ENCODE data around the gene LIMK2. TPM values are rescaled to one million over a fixed set of nuclear protein-coding genes. Genes with fewer than 3 reads are reported as not detected.

Gene LIMK2
- polyA plus RNA-seq, 1 donor from 2014 or later: 44.2 TPM

- H3K27me3 ChIP-seq (ENCODE audit: insufficient read depth, low read depth, low read length): no peaks in the 10 kb centered on the region
- no peaks in the 10 kb centered on the region for H3K9me3 ChIP-seq (ENCODE audit: low read length)
- H3K27ac ChIP-seq (ENCODE audit: low read length): no peak overlapping the region
- H3K4me2 ChIP-seq (ENCODE audit: low read length): no peak overlapping the region
- no peaks in the 10 kb centered on the region for H4K20me1 ChIP-seq (ENCODE audit: insufficient read depth)
- H3K36me3 ChIP-seq (ENCODE audit: insufficient read depth, low read length): peaks cover 8% of the 10 kb centered on the region
- H3K9ac ChIP-seq (ENCODE audit: low read length): no peak overlapping the region
- no peak overlapping the region for H3K4me3 ChIP-seq (ENCODE audit: low read length)
- no peaks in the 10 kb centered on the region for H3F3A ChIP-seq (ENCODE audit: insufficient read depth, low read length, poor library complexity, severe bottlenecking)
- no peaks in the 10 kb centered on the region for H3K79me2 ChIP-seq (replicated peaks; ENCODE audit: insufficient read depth, low read length)
- no peak for TF ChIP-seq EP300 (conservative IDR thresholded peaks at IDR 0.05; ENCODE audit: poor library complexity, severe bottlenecking)
- TF ChIP-seq SMC3 (conservative IDR thresholded peaks at IDR 0.05; ENCODE audit: poor library complexity): no peak
- TF ChIP-seq EZH2 (IDR thresholded peaks at IDR 0.05; ENCODE audit: borderline replicate concordance, insufficient read depth, low read length, poor library complexity, severe bottlenecking): no peak
- no peak for TF ChIP-seq RAD21 (conservative IDR thresholded peaks at IDR 0.05)
- TF ChIP-seq POLR2AphosphoS5 (IDR thresholded peaks at IDR 0.05): no peak
- no peak for TF ChIP-seq CTCF (IDR thresholded peaks at IDR 0.05; ENCODE audit: poor library complexity, severe bottlenecking)
- TF ChIP-seq TAF1 (IDR thresholded peaks at IDR 0.05; ENCODE audit: low read depth): no peak
- no peak for TF ChIP-seq REST (IDR thresholded peaks at IDR 0.05; ENCODE audit: borderline replicate concordance)
- TF ChIP-seq MXI1 (conservative IDR thresholded peaks at IDR 0.05; ENCODE audit: poor library complexity, severe bottlenecking): no peak
- H2AFZ ChIP-seq (ENCODE audit: low read depth, low read length): no peak overlapping the region
- no peaks in the 10 kb centered on the region for H3K9me2 ChIP-seq (ENCODE audit: insufficient read depth, low read length)
These were observed 48.4 kb downstream of the LIMK2 start for GRCh38 chr22:31260474-31260856.

GRCh38 chr22:31262312-31263133 lies 50.4 kb downstream of the LIMK2 start:
- TF ChIP-seq EZH2 (IDR thresholded peaks at IDR 0.05; ENCODE audit: borderline replicate concordance, insufficient read depth, low read length, poor library complexity, severe bottlenecking): no peak
- TF ChIP-seq EP300 (conservative IDR thresholded peaks at IDR 0.05; ENCODE audit: poor library complexity, severe bottlenecking): no peak
- TF ChIP-seq TAF1 (IDR thresholded peaks at IDR 0.05; ENCODE audit: low read depth): no peak
- TF ChIP-seq REST (IDR thresholded peaks at IDR 0.05; ENCODE audit: borderline replicate concordance): no peak
- no peak for TF ChIP-seq CTCF (IDR thresholded peaks at IDR 0.05; ENCODE audit: poor library complexity, severe bottlenecking)
- Histone ChIP-seq H3K9ac (ENCODE audit: low read length) (no peak overlapping the region), H3K79me2 (replicated peaks; ENCODE audit: insufficient read depth, low read length) (no peaks in the 10 kb centered on the region), H4K20me1 (ENCODE audit: insufficient read depth) (no peaks in the 10 kb centered on the region), H3K36me3 (ENCODE audit: insufficient read depth, low read length) (peaks cover 8% of the 10 kb centered on the region), H3K27ac (ENCODE audit: low read length) (no peak overlapping the region), H3K27me3 (ENCODE audit: insufficient read depth, low read depth, low read length) (no peaks in the 10 kb centered on the region), H3K4me2 (ENCODE audit: low read length) (no peak overlapping the region), H3K9me3 (ENCODE audit: low read length) (no peaks in the 10 kb centered on the region), H3K4me3 (ENCODE audit: low read length) (no peak overlapping the region), H2AFZ (ENCODE audit: low read depth, low read length) (no peak overlapping the region), H3F3A (ENCODE audit: insufficient read depth, low read length, poor library complexity, severe bottlenecking) (no peaks in the 10 kb centered on the region), H3K9me2 (ENCODE audit: insufficient read depth, low read length) (no peaks in the 10 kb centered on the region)

Data from neural cell (in vitro differentiated cells).